Measurements from ENCODE around the gene INPP5D. TPM values are rescaled to one million over a fixed set of nuclear protein-coding genes. Genes with fewer than 3 reads are reported as not detected.

Gene INPP5D
- total RNA-seq, 2 experiments from 2014 or later, result 129 to 135 TPM

Other genes with a start within 250 kb of the INPP5D start
- 1 to 10 TPM; 1.5 to 2.1 TPM for gene SNORC, start 190.1 kb upstream of the INPP5D start, total RNA-seq
- not detected for gene NGEF, start 47.1 kb upstream of the INPP5D start, total RNA-seq
- gene NEU2, start 27.7 kb upstream of the INPP5D start, total RNA-seq, result not detected
- gene ATG16L1, start 191.3 kb downstream of the INPP5D start, total RNA-seq, result 10 to 100 TPM; 60.8 to 67.6 TPM
- gene SAG, start 247.5 kb downstream of the INPP5D start, total RNA-seq, result under 1 TPM in 1 of 2 experiments, not detected in 1; 0.45 TPM